SU-DHL-6 (cell line): ENCODE measurements around the gene RMND1.

Source experiments
- H2AFZ ChIP-seq: fragments of 200-600 bp; sonication (generic); 2 replicates; pipeline ENCODE4 v1.6.1; 2014; ENCODE audit warnings: low read depth, mild to moderate bottlenecking, moderate library complexity, mixed read lengths, antibody characterized with exemption, low read length; ENCODE audit not compliant: severe bottlenecking
- H3F3A ChIP-seq: fragments of 200-600 bp; shearing (Covaris generic); 2 replicates; pipeline ENCODE4 v1.6.0; 2016; ENCODE audit warnings: antibody characterized with exemption, mild to moderate bottlenecking; ENCODE audit not compliant: insufficient read depth
- H3K27ac ChIP-seq: fragments of 200-600 bp; sonication (generic); 2 replicates; pipeline ENCODE4 v1.5.1; 2016; ENCODE audit warnings: low read depth, mild to moderate bottlenecking, low read length, moderate library complexity, mixed read lengths
- H3K27me3 ChIP-seq: fragments of 200-600 bp; sonication (generic), shearing (Covaris generic); 2 replicates; pipeline ENCODE4 v1.6.0; 2014; ENCODE audit warnings: mild to moderate bottlenecking, low read length
- H3K36me3 ChIP-seq: fragments of 200-600 bp; sonication (generic); 2 replicates; pipeline ENCODE4 v1.6.1; 2014; ENCODE audit warnings: mild to moderate bottlenecking, low read length, mixed read lengths
- H3K4me2 ChIP-seq: fragments of 300-600, 200-600 bp; shearing (Covaris generic), sonication (generic); 2 replicates; pipeline ENCODE4 v1.6.0; 2014; ENCODE audit warnings: low read length, low read depth, mild to moderate bottlenecking; ENCODE audit not compliant: poor library complexity, severe bottlenecking
- H3K4me3 ChIP-seq: fragments of 200-600 bp; sonication (generic); 2 replicates; pipeline ENCODE4 v1.5.1; 2014; ENCODE audit warnings: antibody characterized with exemption, low read length, mild to moderate bottlenecking, mixed read lengths; ENCODE audit not compliant: insufficient read depth, poor library complexity, severe bottlenecking
- H3K79me2 ChIP-seq: fragments of 200-600 bp; sonication (generic); 2 replicates; pipeline ENCODE4 v1.6.1; 2014; ENCODE audit warnings: mild to moderate bottlenecking, low read length, moderate library complexity; ENCODE audit not compliant: insufficient read depth
- H3K9ac ChIP-seq: fragments of 200-600 bp; sonication (generic); 2 replicates; pipeline ENCODE4 v1.7.0; 2014; ENCODE audit warnings: mild to moderate bottlenecking, low read length
- H3K9me2 ChIP-seq: fragments of 200-600 bp; sonication (generic); replicated peaks from 2 replicates; pipeline ENCODE4 v1.6.1; 2014; ENCODE audit warnings: low read length; ENCODE audit not compliant: insufficient read depth
- H3K9me3 ChIP-seq: fragments of 200-600 bp; sonication (generic); 2 replicates; pipeline ENCODE4 v1.6.1; 2014; ENCODE audit warnings: low read length, mixed read lengths; ENCODE audit not compliant: insufficient read depth
- H4K20me1 ChIP-seq: fragments of 200-600 bp; sonication (generic); 2 replicates; pipeline ENCODE4 v1.6.1; 2014; ENCODE audit warnings: low read depth, mild to moderate bottlenecking, antibody characterized with exemption, low read length, moderate library complexity, mixed read lengths
- CTCF ChIP-seq: fragments of 200-600 bp; sonication (generic); IDR thresholded peaks from one replicate; pipeline ENCODE4 v1.5.1; 2017; ENCODE audit warnings: antibody characterized with exemption, mild to moderate bottlenecking, low read length, moderate library complexity; ENCODE audit not compliant: insufficient read depth, poor library complexity, severe bottlenecking
- EZH2phosphoT487 ChIP-seq: fragments of 200-600 bp; sonication (generic), shearing (Covaris generic); conservative IDR thresholded peaks from 2 replicates; pipeline ENCODE4 v1.6.1; 2018; ENCODE audit warnings: mild to moderate bottlenecking, antibody characterized with exemption, low read length, moderate library complexity, mixed read lengths

The RMND1 gene

GRCh38 chr6:151370509-151371078, 81.3 kb downstream of the RMND1 start:
- TF ChIP-seq CTCF, result no peak
- TF ChIP-seq EZH2phosphoT487, result no peak
- no peaks in the 10 kb centered on the region for H3K9me3 ChIP-seq
- H2AFZ ChIP-seq, result no peak overlapping the region
- H3F3A ChIP-seq, result no peaks in the 10 kb centered on the region
- H3K4me2 ChIP-seq, result no peak overlapping the region
- H4K20me1 ChIP-seq, result peaks cover 20% of the 10 kb centered on the region; the same call in 1 of the 2 replicates
- no peaks in the 10 kb centered on the region for H3K9me2 ChIP-seq
- no peak overlapping the region for H3K4me3 ChIP-seq
- peaks cover 61% of the 10 kb centered on the region for H3K79me2 ChIP-seq
- H3K36me3 ChIP-seq, result peaks cover 21% of the 10 kb centered on the region; the same call in 1 of the 2 replicates
- H3K27ac ChIP-seq, result no peak overlapping the region
- no peaks in the 10 kb centered on the region for H3K27me3 ChIP-seq
- H3K9ac ChIP-seq, result no peak overlapping the region

- no peaks in the 10 kb centered on the region; the same call in 1 of the 2 replicates for H3K36me3 ChIP-seq
- H3K4me3 ChIP-seq, result no peak overlapping the region
- no peak overlapping the region for H3K9ac ChIP-seq
- no peak overlapping the region for H2AFZ ChIP-seq
- no peaks in the 10 kb centered on the region for H4K20me1 ChIP-seq
- H3F3A ChIP-seq, result 0 out of 2 replicates have a peak, but pooled peaks cover 4% of the 10 kb centered on the region
- H3K27ac ChIP-seq, result no peak overlapping the region
- H3K9me3 ChIP-seq, result no peaks in the 10 kb centered on the region
- no peak overlapping the region for H3K4me2 ChIP-seq
- no peaks in the 10 kb centered on the region for H3K9me2 ChIP-seq
- TF ChIP-seq EZH2phosphoT487 (no peak), CTCF (no peak)
- peaks cover 9% of the 10 kb centered on the region; the same call in 1 of the 2 replicates for H3K79me2 ChIP-seq
- no peaks in the 10 kb centered on the region for H3K27me3 ChIP-seq
These were observed 86.7 kb downstream of the RMND1 start for GRCh38 chr6:151365233-151365632.

- TF ChIP-seq EZH2phosphoT487 (no peak), CTCF (no peak)
- Histone ChIP-seq H3K4me2 (no peak overlapping the region), H3K9me2 (no peaks in the 10 kb centered on the region), H3K27me3 (no peaks in the 10 kb centered on the region), H3K36me3 (no peaks in the 10 kb centered on the region; the same call in 1 of the 2 replicates), H3K4me3 (no peak overlapping the region), H4K20me1 (no peaks in the 10 kb centered on the region), H2AFZ (no peak overlapping the region), H3K9me3 (no peaks in the 10 kb centered on the region), H3F3A (no peaks in the 10 kb centered on the region), H3K9ac (no peak overlapping the region), H3K79me2 (no peaks in the 10 kb centered on the region), H3K27ac (no peak overlapping the region)
These were observed 92.4 kb downstream of the RMND1 start for GRCh38 chr6:151359486-151359885.
